Measurements from ENCODE around the gene ZNF23. TPM values are rescaled to one million over a fixed set of nuclear protein-coding genes. Genes with fewer than 3 reads are reported as not detected.

The ZNF23 gene
- total and polyA plus RNA-seq, 3 donors from 2014 or later, result 10.9 to 16.3 (median 14.5) TPM

DNA sequence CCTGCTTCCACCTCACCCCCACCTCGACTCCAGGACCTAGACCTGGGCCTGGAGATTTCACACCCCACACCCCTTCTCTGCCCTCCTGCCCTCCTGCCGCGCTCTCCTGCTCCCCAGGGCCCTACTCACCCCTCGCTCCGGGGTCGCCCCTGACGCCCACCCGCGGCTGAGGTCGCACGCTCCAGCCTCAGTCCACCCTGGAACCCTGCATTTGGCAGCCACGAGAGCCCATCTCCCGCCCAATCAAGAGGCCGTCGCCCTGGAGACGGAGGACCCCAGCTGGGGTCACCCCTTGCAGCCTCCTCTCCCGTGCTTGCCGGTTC is 36.3 kb downstream of the ZNF23 start:
- intact Hi-C loops (cut with DNase I; ENCODE audit: low total_unique reads), result no loop called here
- H3K36me3 ChIP-seq (ENCODE audit: low read depth, missing control alignments), result no peaks in the 10 kb centered on the region
- H3K4me3 ChIP-seq, result peak overlapping the region; percentile 39 to 43
- no peaks in the 10 kb centered on the region for H3K4me1 ChIP-seq
- TF ChIP-seq POLR2A (IDR thresholded peaks at IDR 0.05), result no peak
- TF ChIP-seq, protein P1, sequence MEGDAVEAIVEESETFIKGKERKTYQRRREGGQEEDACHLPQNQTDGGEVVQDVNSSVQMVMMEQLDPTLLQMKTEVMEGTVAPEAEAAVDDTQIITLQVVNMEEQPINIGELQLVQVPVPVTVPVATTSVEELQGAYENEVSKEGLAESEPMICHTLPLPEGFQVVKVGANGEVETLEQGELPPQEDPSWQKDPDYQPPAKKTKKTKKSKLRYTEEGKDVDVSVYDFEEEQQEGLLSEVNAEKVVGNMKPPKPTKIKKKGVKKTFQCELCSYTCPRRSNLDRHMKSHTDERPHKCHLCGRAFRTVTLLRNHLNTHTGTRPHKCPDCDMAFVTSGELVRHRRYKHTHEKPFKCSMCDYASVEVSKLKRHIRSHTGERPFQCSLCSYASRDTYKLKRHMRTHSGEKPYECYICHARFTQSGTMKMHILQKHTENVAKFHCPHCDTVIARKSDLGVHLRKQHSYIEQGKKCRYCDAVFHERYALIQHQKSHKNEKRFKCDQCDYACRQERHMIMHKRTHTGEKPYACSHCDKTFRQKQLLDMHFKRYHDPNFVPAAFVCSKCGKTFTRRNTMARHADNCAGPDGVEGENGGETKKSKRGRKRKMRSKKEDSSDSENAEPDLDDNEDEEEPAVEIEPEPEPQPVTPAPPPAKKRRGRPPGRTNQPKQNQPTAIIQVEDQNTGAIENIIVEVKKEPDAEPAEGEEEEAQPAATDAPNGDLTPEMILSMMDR (IDR thresholded peaks at IDR 0.05), result no peak
- H3K27ac ChIP-seq, result no peak overlapping the region
- no peaks in the 10 kb centered on the region for H3K27me3 ChIP-seq
- no peaks in the 10 kb centered on the region for H3K9me3 ChIP-seq
- 4 to 12% methylated on average over 12 to 18 of the region's 18 CpGs for WGBS, 2 donors
- peak; percentile 28 for DNase-seq

- Histone ChIP-seq H3K36me3 (ENCODE audit: low read depth, missing control alignments) (no peaks in the 10 kb centered on the region), H3K9me3 (no peaks in the 10 kb centered on the region), H3K27ac (no peak overlapping the region), H3K4me3 (no peak overlapping the region), H3K4me1 (no peaks in the 10 kb centered on the region), H3K27me3 (no peaks in the 10 kb centered on the region)
- no peak for DNase-seq
- intact Hi-C loops (cut with DNase I; ENCODE audit: low total_unique reads), result no loop called here
- 66 to 79% methylated on average over 4 to 5 of the region's 6 CpGs for WGBS, 2 donors
- no peak for TF ChIP-seq POLR2A (IDR thresholded peaks at IDR 0.05)
- TF ChIP-seq, protein P1 (IDR thresholded peaks at IDR 0.05), result no peak
Measured at GRCh38 chr16:71424626-71425025, 37.4 kb downstream of the ZNF23 start.

DNA sequence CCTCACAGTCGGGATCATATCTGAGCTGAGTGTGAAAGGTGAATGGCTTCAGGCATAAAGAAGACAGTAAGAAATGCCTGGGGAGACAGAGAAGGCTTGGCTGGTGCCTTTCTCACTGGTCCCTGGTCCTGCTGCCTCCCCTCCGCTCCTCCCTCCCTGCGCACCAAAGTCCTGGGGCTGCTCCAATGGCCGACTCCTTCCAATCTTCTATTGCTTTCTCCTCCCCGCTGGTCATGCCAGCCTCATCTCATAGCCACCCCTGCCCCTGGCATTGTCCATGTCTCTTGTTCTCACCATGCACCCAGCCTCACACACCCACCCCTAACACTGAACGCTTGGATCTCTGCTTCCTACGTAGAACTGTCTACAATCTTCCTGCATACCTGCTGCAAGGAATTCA is 38.2 kb downstream of the ZNF23 start:
- Histone ChIP-seq H3K27ac (no peak overlapping the region), H3K4me3 (no peak overlapping the region), H3K9me3 (no peaks in the 10 kb centered on the region), H3K36me3 (ENCODE audit: low read depth, missing control alignments) (no peaks in the 10 kb centered on the region), H3K4me1 (no peaks in the 10 kb centered on the region), H3K27me3 (no peaks in the 10 kb centered on the region)
- 78 to 82% methylated on average over 7 of the region's 7 CpGs for WGBS, 2 donors
- TF ChIP-seq, protein P1 (IDR thresholded peaks at IDR 0.05), result no peak
- TF ChIP-seq POLR2A (IDR thresholded peaks at IDR 0.05), result no peak
- peak; percentile 5 for DNase-seq
- intact Hi-C loops (cut with DNase I; ENCODE audit: low total_unique reads), result no loop called here

DNA sequence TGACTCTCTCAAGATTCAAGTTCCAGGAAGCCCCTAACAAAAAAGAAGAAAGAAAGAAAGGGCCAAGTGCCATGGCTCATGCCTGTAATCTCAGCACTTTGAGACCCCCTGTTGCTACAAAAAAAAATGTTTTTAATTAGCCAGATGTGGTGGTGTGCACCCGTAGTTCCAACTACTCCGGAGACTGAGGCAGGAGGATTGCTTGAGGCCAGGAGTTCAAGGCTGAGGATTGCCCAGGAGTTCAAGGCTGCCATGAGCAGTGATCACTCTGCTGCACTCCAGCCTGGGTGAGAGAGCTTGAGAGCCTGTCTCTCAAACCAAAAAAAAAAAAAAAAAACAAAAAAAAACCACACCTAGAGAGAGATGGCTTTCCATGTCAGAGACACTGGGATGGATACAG is 39.0 kb downstream of the ZNF23 start:
- no peak overlapping the region for H3K27ac ChIP-seq
- DNase-seq, result no peak
- H3K27me3 ChIP-seq, result no peaks in the 10 kb centered on the region
- H3K4me1 ChIP-seq, result no peaks in the 10 kb centered on the region
- no peak overlapping the region for H3K4me3 ChIP-seq
- intact Hi-C loops (cut with DNase I; ENCODE audit: low total_unique reads), result no loop called here
- H3K36me3 ChIP-seq (ENCODE audit: low read depth, missing control alignments), result no peaks in the 10 kb centered on the region
- H3K9me3 ChIP-seq, result no peaks in the 10 kb centered on the region
- WGBS, 2 donors, result 34 to 66% methylated on average over 2 of the region's 2 CpGs
- no peak for TF ChIP-seq POLR2A (IDR thresholded peaks at IDR 0.05)
- TF ChIP-seq, protein P1 (IDR thresholded peaks at IDR 0.05), result no peak

DNA sequence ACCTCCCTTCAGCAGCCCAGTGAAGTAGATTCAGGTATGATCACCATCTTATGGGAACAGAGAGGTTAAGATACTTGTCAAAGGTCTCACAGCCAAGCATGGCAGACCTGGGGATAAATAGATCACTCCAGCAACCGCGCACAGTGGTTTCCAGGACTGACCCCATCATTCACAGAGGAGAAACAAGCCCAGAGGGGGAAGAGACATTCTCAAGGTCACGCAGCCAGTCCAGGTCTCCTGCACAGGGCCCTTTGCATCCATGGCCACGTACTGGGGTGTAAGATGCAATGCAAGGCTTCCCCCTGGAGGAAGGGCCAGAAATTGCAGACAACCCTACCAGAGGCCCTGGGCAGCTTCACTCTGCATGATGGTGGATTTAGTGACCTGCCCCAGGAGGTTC is 40.1 kb downstream of the ZNF23 start:
- WGBS, 2 donors, result 59 to 63% methylated on average over 4 of the region's 4 CpGs
- H3K4me1 ChIP-seq, result no peaks in the 10 kb centered on the region
- H3K27me3 ChIP-seq, result no peaks in the 10 kb centered on the region
- intact Hi-C loops (cut with DNase I; ENCODE audit: low total_unique reads), result no loop called here
- no peak overlapping the region for H3K27ac ChIP-seq
- no peak for DNase-seq
- no peaks in the 10 kb centered on the region for H3K36me3 ChIP-seq (ENCODE audit: low read depth, missing control alignments)
- no peaks in the 10 kb centered on the region for H3K9me3 ChIP-seq
- H3K4me3 ChIP-seq, result no peak overlapping the region
- no peak for TF ChIP-seq POLR2A (IDR thresholded peaks at IDR 0.05)

Measured in testis (tissue), 3 donors.